ENCODE measurements around the gene ITSN1.

- TF ChIP-seq CTCF (IDR thresholded peaks at IDR 0.05; ENCODE audit: poor library complexity, severe bottlenecking) = no peak
- TF ChIP-seq EP300 (conservative IDR thresholded peaks at IDR 0.05; ENCODE audit: poor library complexity, severe bottlenecking) = no peak
- no peak for TF ChIP-seq EZH2 (IDR thresholded peaks at IDR 0.05; ENCODE audit: borderline replicate concordance, insufficient read depth, low read length, poor library complexity, severe bottlenecking)
- TF ChIP-seq REST (IDR thresholded peaks at IDR 0.05; ENCODE audit: borderline replicate concordance) = no peak
- TF ChIP-seq TAF1 (IDR thresholded peaks at IDR 0.05; ENCODE audit: low read depth) = no peak
Observed at GRCh38 chr21:33733601-33734000, 91.3 kb downstream of the ITSN1 start.
